H1 (cell line): ENCODE data around the gene SERINC5. TPM values are rescaled to one million over a fixed set of nuclear protein-coding genes. Genes with fewer than 3 reads are reported as not detected.

ENCODE experiments used
- CTCF ChIA-PET: fragments of 300-600 bp; sonication (Branson Sonifier 250); formaldehyde crosslinking; loops from one replicate; lab custom pipeline; 2021; ENCODE audit not compliant: partially characterized antibody; lab: Charles Lee
- POLR2A ChIA-PET: fragments of 300-600 bp; sonication (Branson Sonifier 250); formaldehyde crosslinking; loops from one replicate; lab custom pipeline; 2021; ENCODE audit warnings: inconsistent platforms; ENCODE audit not compliant: partially characterized antibody; lab: Charles Lee
- DNase-seq, 2 experiments: peaks; one replicate each; pipeline versions ENCODE4 v3.0.0 to v3.0.0-alpha.2; 2010 to 2022; ENCODE audit warnings: low spot score in 2 of 2, low read depth in 1 of 2, mixed read lengths in 1 of 2
- FAIRE-seq: peaks from 2 replicates; lab custom pipeline; 2011; peaks lifted over from hg19 to GRCh38; lab: Jason Lieb, UNC
- H2AFZ ChIP-seq: 2 replicates; pipeline ENCODE4 v1.8.1; 2012; ENCODE audit warnings: low read length, inconsistent platforms
- H2AK5ac ChIP-seq: 2 replicates; pipeline ENCODE4 v1.6.1; 2013; ENCODE audit warnings: low read depth, low read length
- H2BK120ac ChIP-seq: replicated peaks from 2 replicates; pipeline ENCODE3; 2013; ENCODE audit warnings: low read depth, low read length, inconsistent platforms
- H2BK12ac ChIP-seq: 2 replicates; pipeline ENCODE4 v1.6.1; 2013; ENCODE audit warnings: low read depth, low read length
- H2BK15ac ChIP-seq: 2 replicates; pipeline ENCODE4 v1.6.1; 2013; ENCODE audit warnings: low read length
- H2BK20ac ChIP-seq: 2 replicates; pipeline ENCODE4 v1.6.1; 2013; ENCODE audit warnings: low read length
- H2BK5ac ChIP-seq: 2 replicates; pipeline ENCODE4 v1.6.1; 2013; ENCODE audit warnings: low read depth, low read length
- H3K14ac ChIP-seq: 2 replicates; pipeline ENCODE4 v1.6.1; 2013; ENCODE audit warnings: inconsistent platforms; ENCODE audit not compliant: insufficient read length
- H3K18ac ChIP-seq: 2 replicates; pipeline ENCODE4 v1.6.1; 2013; ENCODE audit warnings: low read length; ENCODE audit errors: extremely low read depth
- H3K23ac ChIP-seq: 2 replicates; pipeline ENCODE4 v1.6.1; 2013; ENCODE audit warnings: inconsistent platforms; ENCODE audit not compliant: insufficient read length
- H3K23me2 ChIP-seq: 2 replicates; pipeline ENCODE4 v1.6.1; 2013; ENCODE audit warnings: low read depth, low read length
- H3K27ac ChIP-seq: 2 replicates; pipeline ENCODE4 v1.6.1; 2011; ENCODE audit warnings: low read depth, low read length, inconsistent platforms
- H3K27me3 ChIP-seq, 4 experiments: replicated peaks in 1 of 4; 1 replicate in 1 of 4; 2 replicates in 3 of 4; pipeline versions ENCODE4 v1.6.1 to v1.8.1; 2011 to 2013; ENCODE audit warnings: low read length in 3 of 4, mild to moderate bottlenecking in 3 of 4, inconsistent platforms in 2 of 4, mixed read lengths in 2 of 4, moderate library complexity in 1 of 4; ENCODE audit not compliant: control insufficient read depth in 3 of 4, insufficient read depth in 3 of 4; ENCODE audit errors: extremely low read depth in 1 of 4
- H3K36me3 ChIP-seq, 4 experiments: 2 replicates each; pipeline versions ENCODE4 v1.6.1 to v1.8.1; 2011 to 2013; ENCODE audit warnings: mild to moderate bottlenecking in 4 of 4, low read length in 3 of 4, moderate library complexity in 2 of 4, control low read depth in 1 of 4, inconsistent platforms in 1 of 4; ENCODE audit not compliant: insufficient read depth in 4 of 4, control insufficient read depth in 2 of 4
- H3K4ac ChIP-seq: replicated peaks from 2 replicates; pipeline ENCODE3; 2013; ENCODE audit warnings: low read length, low read depth, mixed read lengths, inconsistent platforms; ENCODE audit not compliant: insufficient read length
- H3K4me1 ChIP-seq, 4 experiments: replicated peaks in 1 of 4; 1 replicate in 1 of 4; 2 replicates in 3 of 4; pipeline versions ENCODE4 v1.6.1 to v1.8.1; 2011 to 2013; ENCODE audit warnings: low read length in 3 of 4, inconsistent platforms in 2 of 4, mixed read lengths in 1 of 4; ENCODE audit not compliant: insufficient read depth in 4 of 4, control insufficient read depth in 3 of 4
- H3K4me2 ChIP-seq, 2 experiments: 2 replicates each; pipeline versions ENCODE4 v1.6.1 to v1.8.1; 2011 to 2013; ENCODE audit warnings: low read depth in 2 of 2, low read length in 2 of 2, control low read depth in 1 of 2, inconsistent platforms in 1 of 2, mild to moderate bottlenecking in 1 of 2; ENCODE audit not compliant: insufficient read depth in 1 of 2
- H3K4me3 ChIP-seq, 4 experiments: fragments of 200-600, 300-600 bp in 1 of 4; sonication (generic), shearing (Covaris generic), sonication (Bioruptor Twin) in 1 of 4; 2 replicates each; pipeline versions ENCODE4 v1.5.1 to v1.8.1; 2011 to 2016; ENCODE audit warnings: low read length in 4 of 4, low read depth in 3 of 4, control low read depth in 2 of 4, inconsistent platforms in 2 of 4, mild to moderate bottlenecking in 2 of 4, mixed read lengths in 1 of 4, moderate library complexity in 1 of 4; ENCODE audit not compliant: insufficient read depth in 2 of 4; ENCODE audit errors: extremely low read depth in 1 of 4
- H3K56ac ChIP-seq: replicated peaks from 2 replicates; pipeline ENCODE3; 2013; ENCODE audit warnings: low read depth, mild to moderate bottlenecking, mixed read lengths, low read length, inconsistent platforms; ENCODE audit not compliant: insufficient read length
- H3K79me1 ChIP-seq: 2 replicates; pipeline ENCODE4 v1.6.1; 2013; ENCODE audit warnings: low read depth, low read length, control low read depth
- H3K79me2 ChIP-seq, 2 experiments: 2 replicates each; pipeline versions ENCODE4 v1.6.1 to v1.8.1; 2012 to 2013; ENCODE audit warnings: low read length in 2 of 2, mild to moderate bottlenecking in 2 of 2, inconsistent platforms in 1 of 2; ENCODE audit not compliant: insufficient read depth in 2 of 2, control insufficient read depth in 1 of 2
- H3K9ac ChIP-seq, 4 experiments: replicated peaks in 1 of 4; 1 replicate in 1 of 4; 2 replicates in 3 of 4; pipeline versions ENCODE4 v1.6.1 to v1.8.1; 2011 to 2013; ENCODE audit warnings: low read depth in 3 of 4, low read length in 3 of 4, control low read depth in 2 of 4, mild to moderate bottlenecking in 2 of 4, moderate library complexity in 2 of 4, inconsistent platforms in 1 of 4; ENCODE audit errors: extremely low read depth in 1 of 4
- H3K9me3 ChIP-seq, 2 experiments: 2 replicates each; pipeline versions ENCODE4 v1.6.1 to v1.8.1; 2012 to 2013; ENCODE audit warnings: mild to moderate bottlenecking in 2 of 2, moderate library complexity in 2 of 2, control low read depth in 1 of 2, inconsistent platforms in 1 of 2, low read depth in 1 of 2, low read length in 1 of 2, mixed read lengths in 1 of 2; ENCODE audit not compliant: insufficient read depth in 2 of 2
- H4K20me1 ChIP-seq, 2 experiments: replicated peaks in 1 of 2; 2 replicates each; pipeline versions ENCODE3 to v1.8.1; 2011 to 2013; ENCODE audit warnings: inconsistent platforms in 2 of 2, low read length in 2 of 2, mild to moderate bottlenecking in 1 of 2; ENCODE audit not compliant: insufficient read depth in 2 of 2, control insufficient read depth in 1 of 2
- H4K5ac ChIP-seq: 2 replicates; pipeline ENCODE4 v1.6.1; 2013; ENCODE audit warnings: low read length, low read depth, mixed read lengths, inconsistent platforms; ENCODE audit not compliant: insufficient read length
- H4K8ac ChIP-seq: 2 replicates; pipeline ENCODE4 v1.8.0; 2013; ENCODE audit warnings: mild to moderate bottlenecking, moderate library complexity, low read length, inconsistent platforms; ENCODE audit not compliant: insufficient read depth; ENCODE audit errors: extremely low read depth
- H4K91ac ChIP-seq: replicated peaks from 2 replicates; pipeline ENCODE3; 2013; ENCODE audit warnings: low read length, mixed read lengths, inconsistent platforms; ENCODE audit not compliant: insufficient read length
- BRCA1 ChIP-seq: IDR thresholded peaks from 2 replicates; pipeline ENCODE4 v1.6.1; 2012; ENCODE audit warnings: low read depth, low read length, improper control_type of control experiment
- FOSL1 ChIP-seq: IDR thresholded peaks from 2 replicates; pipeline ENCODE4 v1.6.1; 2011; ENCODE audit warnings: mild to moderate bottlenecking, low read depth, low read length, moderate library complexity; ENCODE audit not compliant: insufficient read depth
- JUND ChIP-seq: IDR thresholded peaks from 2 replicates; pipeline ENCODE4 v1.6.1; 2011; ENCODE audit warnings: mild to moderate bottlenecking, improper control_type of control experiment, low read length
- KDM4A ChIP-seq: IDR thresholded peaks from one replicate; pipeline ENCODE4 v1.7.1; 2012; ENCODE audit warnings: low read depth, mild to moderate bottlenecking, moderate library complexity, low read length, inconsistent platforms; ENCODE audit not compliant: severe bottlenecking
- NRF1 ChIP-seq: IDR thresholded peaks from 2 replicates; pipeline ENCODE4 v1.6.1; 2011; ENCODE audit warnings: mild to moderate bottlenecking, low read depth, low read length, improper control_type of control experiment
- RFX5 ChIP-seq: IDR thresholded peaks from 2 replicates; pipeline ENCODE4 v1.6.1; 2011; ENCODE audit warnings: low read depth, low read length, improper control_type of control experiment, borderline replicate concordance
- RNF2 ChIP-seq: fragments of 200-900, 300-1000 bp; sonication (generic); IDR thresholded peaks from 2 replicates; pipeline ENCODE4 v1.7.1; 2016; ENCODE audit warnings: borderline replicate concordance, low read depth, mild to moderate bottlenecking, antibody characterized with exemption, low read length; ENCODE audit not compliant: poor library complexity, severe bottlenecking; ENCODE audit errors: missing control alignments
- RXRA ChIP-seq: IDR thresholded peaks from 2 replicates; pipeline ENCODE4 v1.6.1; 2011; ENCODE audit warnings: low read depth, mild to moderate bottlenecking, low read length, moderate library complexity; ENCODE audit not compliant: insufficient read depth
- YY1 ChIP-seq: IDR thresholded peaks from 2 replicates; pipeline ENCODE4 v1.6.1; 2011; ENCODE audit warnings: low read depth, mild to moderate bottlenecking, low read length
- ZNF274 ChIP-seq: IDR thresholded peaks from 2 replicates; pipeline ENCODE4 v1.7.0; 2012; ENCODE audit warnings: low read length, borderline replicate concordance; ENCODE audit errors: extremely low read depth
- WGBS, 2 experiments: shearing (Covaris generic) in 1 of 2; methylation state at CpG; one replicate each; pipeline versions ENCODE4 v1.1.6 to v1.1.7; 2013 to 2015; ENCODE audit warnings: low lambda C conversion rate in 2 of 2, mixed read lengths in 2 of 2, inconsistent platforms in 1 of 2, low coverage in 1 of 2, missing lambda C conversion rate in 1 of 2; ENCODE audit not compliant: insufficient replicate concordance in 2 of 2, insufficient coverage in 1 of 2, insufficient read length in 1 of 2; ENCODE audit errors: extremely low coverage in 1 of 2, missing lambda C conversion rate in 1 of 2; 5-methylcytosine and 5-hydroxymethylcytosine counted together
- polyA plus RNA-seq, 7 experiments: library from polyadenylated mRNA; depleted of rRNA in 3 of 7; stranded (reverse) in 5 of 7; unstranded in 2 of 7; fragments of >200 nt in 5 of 7; fragments of 200-250 nt in 2 of 7; gene quantifications; 1 replicate in 5 of 7; 2 replicates in 1 of 7; 4 replicates in 1 of 7; pipeline versions ENCODE4 v1.2.1 to v1.2.3, GENCODE V29; 2011 to 2013; ENCODE audit warnings: missing spikeins in 2 of 7, mixed read lengths in 2 of 7
- total RNA-seq: library from RNA; stranded (reverse); fragmentation: NEBNext Ultra II Directional; extraction: Animal tissue kit (Norgen Biotek cat#: 25700); gene quantifications from 2 replicates; pipeline ENCODE4 v1.2.1, GENCODE V29; 2021
- TF ChIP-seq, protein P1 (sequence below): IDR thresholded peaks from 2 replicates; pipeline ENCODE4 v1.6.1; 2011; ENCODE audit warnings: low read depth, mild to moderate bottlenecking, low read length; ENCODE audit not compliant: insufficient read depth

The SERINC5 gene
- total and polyA plus RNA-seq, 2 of the 8 experiments (the other 6 are each of a cell fraction or from before 2014, with no cell fraction given) = 32.2 to 149 TPM

DNA sequence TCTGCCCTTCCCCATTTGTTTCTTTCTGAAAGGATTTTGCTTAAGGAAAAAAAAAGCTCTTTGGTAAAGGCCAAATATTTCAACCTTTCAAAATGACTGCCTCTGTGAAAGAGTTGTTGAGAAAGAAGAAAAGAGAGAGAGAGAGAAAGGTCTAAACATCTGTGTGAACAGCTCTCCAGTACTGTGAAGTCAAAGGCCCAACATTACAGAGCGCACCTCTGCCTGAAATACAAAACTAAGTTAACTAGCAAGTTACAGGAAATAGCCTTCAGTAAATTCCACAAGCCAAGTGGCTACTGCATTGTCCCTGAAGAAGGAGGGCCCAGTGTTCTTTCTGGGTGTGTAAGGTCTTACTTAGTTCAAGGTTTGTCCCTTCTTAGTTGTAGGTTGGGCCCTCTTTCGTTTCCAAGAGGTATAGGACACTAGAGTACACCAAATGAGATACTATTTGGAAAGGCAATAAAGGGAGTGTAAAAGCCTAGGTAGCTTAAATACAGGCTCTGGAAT is 116.3 kb downstream of the SERINC5 start:
- H2BK15ac ChIP-seq = peak overlapping the region; percentile 33; the same call in 1 of the 2 replicates
- H3K18ac ChIP-seq = peak overlapping the region; percentile 43; the same call in 1 of the 2 replicates
- H2AFZ ChIP-seq = no peak overlapping the region
- H3K23ac ChIP-seq = no peak overlapping the region
- H3K27me3 ChIP-seq = no peaks in the 10 kb centered on the region
- H3K23me2 ChIP-seq = no peaks in the 10 kb centered on the region
- no peaks in the 10 kb centered on the region for H3K79me1 ChIP-seq
- H3K79me2 ChIP-seq = 0 out of 4 replicates have a peak, but pooled peaks cover 0 to 4% of the 10 kb centered on the region in 2 experiments
- FAIRE-seq = peak; percentile 52
- no peaks in the 10 kb centered on the region for H4K20me1 ChIP-seq
- no peak overlapping the region for H4K5ac ChIP-seq
- no peak overlapping the region for H4K8ac ChIP-seq
- H2BK120ac ChIP-seq = peak overlapping the region; percentile 36
- WGBS, 2 experiments = 83% methylated on average over 2 of the region's 2 CpGs; no CpG with 5 or more reads in 1 of the 2 experiments
- H3K4me1 ChIP-seq = peaks cover 16 to 38% (median 30%) of the 10 kb centered on the region in 4 experiments
- H3K56ac ChIP-seq = no peak overlapping the region
- peak overlapping the region; percentile 60; the same call in 1 of the 2 replicates for H2BK12ac ChIP-seq
- H3K27ac ChIP-seq = no peak overlapping the region; the same call in 1 of the 2 replicates
- TF ChIP-seq RXRA = no peak
- no peak for TF ChIP-seq YY1
- no peak for TF ChIP-seq JUND
- no peak for TF ChIP-seq RFX5
- no peak for TF ChIP-seq BRCA1
- no peak for TF ChIP-seq KDM4A
- no peak for TF ChIP-seq FOSL1
- TF ChIP-seq, protein P1, sequence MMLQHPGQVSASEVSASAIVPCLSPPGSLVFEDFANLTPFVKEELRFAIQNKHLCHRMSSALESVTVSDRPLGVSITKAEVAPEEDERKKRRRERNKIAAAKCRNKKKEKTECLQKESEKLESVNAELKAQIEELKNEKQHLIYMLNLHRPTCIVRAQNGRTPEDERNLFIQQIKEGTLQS = no peak
- TF ChIP-seq ZNF274 = no peak
- TF ChIP-seq RNF2 = no peak
- no peak for TF ChIP-seq NRF1
- TF ChIP-seq, all 59 proteins: peak for 0
- no peak overlapping the region for H3K4me3 ChIP-seq
- no peak overlapping the region for H3K14ac ChIP-seq
- 0 out of 2 replicates have a peak overlapping the region, but pooled peaks have one; percentile 4 for H2AK5ac ChIP-seq
- no peak overlapping the region for H3K9ac ChIP-seq
- DNase-seq = no peak
- H2BK20ac ChIP-seq = peak overlapping the region; percentile 63; the same call in 1 of the 2 replicates
- H3K36me3 ChIP-seq = peaks cover 3 to 14% (median 5%) of the 10 kb centered on the region in 4 experiments; a peak in 4 of 8 replicates
- ChIA-PET POLR2A (interaction anchor here (0.6 to 1.8 kb wide), 6 partner anchors 22 to 123 kb away, joined by 3 to 4 read pairs (median 3); no protein-coding TSS in a partner anchor), CTCF (interaction anchor here (1.0 to 1.1 kb wide), 3 partner anchors 56 to 137 kb away, joined by 3 read pairs; no protein-coding TSS in a partner anchor)
- H3K4me2 ChIP-seq = no peak overlapping the region
- H3K9me3 ChIP-seq = no peaks in the 10 kb centered on the region
- peak overlapping the region; percentile 47; the same call in 1 of the 2 replicates for H2BK5ac ChIP-seq
- H4K91ac ChIP-seq = no peak overlapping the region
- H3K4ac ChIP-seq = no peak overlapping the region
